GM12892 (cell line): ENCODE measurements around the gene TRIM63.

ENCODE experiments used
- POLR2A ChIP-seq: IDR thresholded peaks from 2 replicates; pipeline ENCODE4 v1.6.1; 2011; ENCODE audit warnings: low read depth, low read length, control low read depth
- TAF1 ChIP-seq: IDR thresholded peaks from 2 replicates; pipeline ENCODE4 v1.6.1; 2011; ENCODE audit warnings: low read depth, mild to moderate bottlenecking, control low read depth, low read length, borderline replicate concordance

GRCh38 chr1:26041978-26042377, 25.5 kb downstream of the TRIM63 start:
- TF ChIP-seq TAF1 (no peak), POLR2A (no peak)
